Measurements from ENCODE around the gene VIPR2.

The VIPR2 gene

GRCh38 chr7:159151231-159151630, 6.6 kb upstream of the VIPR2 start:
- H3K27ac ChIP-seq (ENCODE audit: low read length) = no peak overlapping the region
- no peak for ATAC-seq (ENCODE audit: insufficient read depth, low read depth)
- no peak overlapping the region for H3K9ac ChIP-seq (ENCODE audit: low read depth, low read length)
- no peaks in the 10 kb centered on the region for H3K36me3 ChIP-seq (ENCODE audit: insufficient read depth, low read length)
- no peaks in the 10 kb centered on the region for H3K27me3 ChIP-seq (ENCODE audit: insufficient read depth, low read length, poor library complexity)
- no peak for DNase-seq
- no peaks in the 10 kb centered on the region for H3K79me2 ChIP-seq (ENCODE audit: insufficient read depth, low read length)
- H2AFZ ChIP-seq (ENCODE audit: low read depth, low read length) = no peak overlapping the region
- H3K4me3 ChIP-seq (ENCODE audit: low read depth in 1 of 2, low read length in 2 of 2) = no peak overlapping the region
- no peak overlapping the region for H3K4me2 ChIP-seq (ENCODE audit: insufficient read depth, low read length)
- no peaks in the 10 kb centered on the region for H4K20me1 ChIP-seq (ENCODE audit: insufficient read depth, low read length)
- H3K4me1 ChIP-seq (ENCODE audit: insufficient read depth, low read length) = no peaks in the 10 kb centered on the region
- no peaks in the 10 kb centered on the region for H3K9me3 ChIP-seq (ENCODE audit: insufficient read depth, low read length, severe bottlenecking)
- TF ChIP-seq EZH2 (IDR thresholded peaks at IDR 0.05; ENCODE audit: borderline replicate concordance, low read depth, low read length, severe bottlenecking) = no peak
- TF ChIP-seq, protein P1, sequence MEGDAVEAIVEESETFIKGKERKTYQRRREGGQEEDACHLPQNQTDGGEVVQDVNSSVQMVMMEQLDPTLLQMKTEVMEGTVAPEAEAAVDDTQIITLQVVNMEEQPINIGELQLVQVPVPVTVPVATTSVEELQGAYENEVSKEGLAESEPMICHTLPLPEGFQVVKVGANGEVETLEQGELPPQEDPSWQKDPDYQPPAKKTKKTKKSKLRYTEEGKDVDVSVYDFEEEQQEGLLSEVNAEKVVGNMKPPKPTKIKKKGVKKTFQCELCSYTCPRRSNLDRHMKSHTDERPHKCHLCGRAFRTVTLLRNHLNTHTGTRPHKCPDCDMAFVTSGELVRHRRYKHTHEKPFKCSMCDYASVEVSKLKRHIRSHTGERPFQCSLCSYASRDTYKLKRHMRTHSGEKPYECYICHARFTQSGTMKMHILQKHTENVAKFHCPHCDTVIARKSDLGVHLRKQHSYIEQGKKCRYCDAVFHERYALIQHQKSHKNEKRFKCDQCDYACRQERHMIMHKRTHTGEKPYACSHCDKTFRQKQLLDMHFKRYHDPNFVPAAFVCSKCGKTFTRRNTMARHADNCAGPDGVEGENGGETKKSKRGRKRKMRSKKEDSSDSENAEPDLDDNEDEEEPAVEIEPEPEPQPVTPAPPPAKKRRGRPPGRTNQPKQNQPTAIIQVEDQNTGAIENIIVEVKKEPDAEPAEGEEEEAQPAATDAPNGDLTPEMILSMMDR (IDR thresholded peaks at IDR 0.05; ENCODE audit: borderline replicate concordance, extremely low read depth, low read length, poor library complexity, severe bottlenecking) = no peak

GRCh38 chr7:159149488-159149887, 4.8 kb upstream of the VIPR2 start:
- Histone ChIP-seq H3K4me2 (ENCODE audit: insufficient read depth, low read length) (no peak overlapping the region), H3K4me3 (ENCODE audit: low read depth in 1 of 2, low read length in 2 of 2) (no peak overlapping the region), H4K20me1 (ENCODE audit: insufficient read depth, low read length) (no peaks in the 10 kb centered on the region), H3K9me3 (ENCODE audit: insufficient read depth, low read length, severe bottlenecking) (no peaks in the 10 kb centered on the region), H3K79me2 (ENCODE audit: insufficient read depth, low read length) (no peaks in the 10 kb centered on the region), H2AFZ (ENCODE audit: low read depth, low read length) (no peak overlapping the region), H3K4me1 (ENCODE audit: insufficient read depth, low read length) (peaks cover 4% of the 10 kb centered on the region; the same call in 1 of the 2 replicates), H3K27ac (ENCODE audit: low read length) (no peak overlapping the region), H3K27me3 (ENCODE audit: insufficient read depth, low read length, poor library complexity) (no peaks in the 10 kb centered on the region), H3K36me3 (ENCODE audit: insufficient read depth, low read length) (no peaks in the 10 kb centered on the region; the same call in 1 of the 2 replicates), H3K9ac (ENCODE audit: low read depth, low read length) (no peak overlapping the region)
- no peak for TF ChIP-seq EZH2 (IDR thresholded peaks at IDR 0.05; ENCODE audit: borderline replicate concordance, low read depth, low read length, severe bottlenecking)
- TF ChIP-seq, protein P1 (IDR thresholded peaks at IDR 0.05; ENCODE audit: borderline replicate concordance, extremely low read depth, low read length, poor library complexity, severe bottlenecking) = no peak
- DNase-seq (no peak), ATAC-seq (ENCODE audit: insufficient read depth, low read depth) (no peak)

GRCh38 chr7:159148430-159149395, 4.0 kb upstream of the VIPR2 start:
- H3K4me1 ChIP-seq (ENCODE audit: insufficient read depth, low read length) = peaks cover 4% of the 10 kb centered on the region; the same call in 1 of the 2 replicates
- DNase-seq (no peak), ATAC-seq (ENCODE audit: insufficient read depth, low read depth) (no peak)
- no peak overlapping the region for H3K9ac ChIP-seq (ENCODE audit: low read depth, low read length)
- no peaks in the 10 kb centered on the region for H3K27me3 ChIP-seq (ENCODE audit: insufficient read depth, low read length, poor library complexity)
- no peaks in the 10 kb centered on the region for H3K9me3 ChIP-seq (ENCODE audit: insufficient read depth, low read length, severe bottlenecking)
- H3K4me3 ChIP-seq (ENCODE audit: low read depth in 1 of 2, low read length in 2 of 2) = no peak overlapping the region
- H3K27ac ChIP-seq (ENCODE audit: low read length) = no peak overlapping the region
- peaks cover 8% of the 10 kb centered on the region for H3K79me2 ChIP-seq (ENCODE audit: insufficient read depth, low read length)
- no peak overlapping the region for H3K4me2 ChIP-seq (ENCODE audit: insufficient read depth, low read length)
- no peaks in the 10 kb centered on the region; the same call in 1 of the 2 replicates for H3K36me3 ChIP-seq (ENCODE audit: insufficient read depth, low read length)
- no peaks in the 10 kb centered on the region for H4K20me1 ChIP-seq (ENCODE audit: insufficient read depth, low read length)
- TF ChIP-seq, protein P1 (IDR thresholded peaks at IDR 0.05; ENCODE audit: borderline replicate concordance, extremely low read depth, low read length, poor library complexity, severe bottlenecking) = no peak
- no peak for TF ChIP-seq EZH2 (IDR thresholded peaks at IDR 0.05; ENCODE audit: borderline replicate concordance, low read depth, low read length, severe bottlenecking)
- H2AFZ ChIP-seq (ENCODE audit: low read depth, low read length) = no peak overlapping the region
